ENCODE results near the gene PLA2G1B.

DNA sequence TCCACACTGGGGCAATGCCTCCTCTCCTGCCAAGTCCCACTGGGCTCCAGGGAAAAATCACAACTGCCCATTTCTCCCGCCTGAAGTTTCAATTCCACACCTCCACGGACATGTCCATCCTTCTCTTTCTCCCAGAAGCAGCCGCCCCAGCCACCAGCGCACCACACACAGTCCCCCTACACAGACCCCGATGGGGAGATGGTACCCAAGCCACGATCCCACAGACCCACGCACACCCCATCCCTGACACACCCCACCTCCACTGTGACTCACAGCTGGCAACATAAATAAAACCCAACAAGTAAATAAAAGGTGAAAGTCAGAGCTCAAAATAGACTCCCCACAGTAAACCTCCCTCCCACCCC, 38.7 kb upstream of the PLA2G1B start:
- TF ChIP-seq, protein P1, sequence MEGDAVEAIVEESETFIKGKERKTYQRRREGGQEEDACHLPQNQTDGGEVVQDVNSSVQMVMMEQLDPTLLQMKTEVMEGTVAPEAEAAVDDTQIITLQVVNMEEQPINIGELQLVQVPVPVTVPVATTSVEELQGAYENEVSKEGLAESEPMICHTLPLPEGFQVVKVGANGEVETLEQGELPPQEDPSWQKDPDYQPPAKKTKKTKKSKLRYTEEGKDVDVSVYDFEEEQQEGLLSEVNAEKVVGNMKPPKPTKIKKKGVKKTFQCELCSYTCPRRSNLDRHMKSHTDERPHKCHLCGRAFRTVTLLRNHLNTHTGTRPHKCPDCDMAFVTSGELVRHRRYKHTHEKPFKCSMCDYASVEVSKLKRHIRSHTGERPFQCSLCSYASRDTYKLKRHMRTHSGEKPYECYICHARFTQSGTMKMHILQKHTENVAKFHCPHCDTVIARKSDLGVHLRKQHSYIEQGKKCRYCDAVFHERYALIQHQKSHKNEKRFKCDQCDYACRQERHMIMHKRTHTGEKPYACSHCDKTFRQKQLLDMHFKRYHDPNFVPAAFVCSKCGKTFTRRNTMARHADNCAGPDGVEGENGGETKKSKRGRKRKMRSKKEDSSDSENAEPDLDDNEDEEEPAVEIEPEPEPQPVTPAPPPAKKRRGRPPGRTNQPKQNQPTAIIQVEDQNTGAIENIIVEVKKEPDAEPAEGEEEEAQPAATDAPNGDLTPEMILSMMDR (IDR thresholded peaks at IDR 0.05): no peak
- no peak for TF ChIP-seq POLR2A (IDR thresholded peaks at IDR 0.05)
